HG03135 (cell line): ENCODE measurements around the gene BMF.
"Not testable (repeated sequence)": the region's sequence is repeated elsewhere in the genome, so short reads cannot be mapped to it uniquely, and the experiment has no call there.

Experiments used
- ATAC-seq: cut with Tn5 transposase; IDR thresholded peaks from one replicate; pipeline ENCODE4 v1.9.1; 2021; ENCODE audit warnings: mild to moderate bottlenecking, moderate library complexity; ENCODE audit not compliant: unreplicated experiment

Gene BMF

GRCh38 chr15:40128766-40129660 is 20.3 kb upstream of the BMF start:
- no peak for ATAC-seq

GRCh38 chr15:40125950-40126349 is 17.3 kb upstream of the BMF start:
- ATAC-seq = no peak

- ATAC-seq = not testable (repeated sequence)
Observed at GRCh38 chr15:40124807-40125285, 16.2 kb upstream of the BMF start.

- not testable (repeated sequence) for ATAC-seq
Observed at GRCh38 chr15:40124333-40124732, 15.7 kb upstream of the BMF start.

- not testable (repeated sequence) for ATAC-seq
Observed at GRCh38 chr15:40123863-40124262, 15.2 kb upstream of the BMF start.

GRCh38 chr15:40122989-40123388 is 14.3 kb upstream of the BMF start:
- ATAC-seq = not testable (repeated sequence)

GRCh38 chr15:40121911-40122638 is 13.4 kb upstream of the BMF start:
- ATAC-seq = no peak

GRCh38 chr15:40118473-40118872 is 9.8 kb upstream of the BMF start:
- ATAC-seq = no peak

- ATAC-seq = peak; percentile 83
Observed at GRCh38 chr15:40115670-40116093, 7.0 kb upstream of the BMF start.

GRCh38 chr15:40115106-40115505 is 6.4 kb upstream of the BMF start:
- ATAC-seq = not testable (repeated sequence)

GRCh38 chr15:40114218-40114617 is 5.5 kb upstream of the BMF start:
- no peak for ATAC-seq

- ATAC-seq = no peak
Observed at GRCh38 chr15:40112789-40113188, 4.1 kb upstream of the BMF start.

GRCh38 chr15:40111888-40112287 is 3.2 kb upstream of the BMF start:
- no peak for ATAC-seq

- no peak for ATAC-seq
Observed at GRCh38 chr15:40110866-40111550, 2.3 kb upstream of the BMF start.

- ATAC-seq = no peak
Observed at GRCh38 chr15:40108061-40108854, 421 bp downstream of the BMF start.

- ATAC-seq = peak; percentile 31
Observed at GRCh38 chr15:40106203-40107161, 2.2 kb downstream of the BMF start.

- no peak for ATAC-seq
Observed at GRCh38 chr15:40105517-40106202, 3.0 kb downstream of the BMF start.

- ATAC-seq = peak; percentile 23
Observed at GRCh38 chr15:40104865-40105516, 3.7 kb downstream of the BMF start.
